K562 (cell line): ENCODE measurements around the gene PODXL2. TPM values are rescaled to one million over a fixed set of nuclear protein-coding genes. Genes with fewer than 3 reads are reported as not detected.

Source experiments
- DEAF1 ChIP-seq: fragments of 450-650 bp; formaldehyde crosslinking; IDR thresholded peaks from 2 replicates; pipeline ENCODE4 v1.4.0; 2020; ENCODE audit warnings: mild to moderate bottlenecking, moderate library complexity
- DLX4 ChIP-seq: fragments of 250-450 bp; sonication (Bioruptor Pico); IDR thresholded peaks from 2 replicates; pipeline ENCODE4 v1.6.1; 2021; ENCODE audit warnings: mild to moderate bottlenecking
- KDM5B ChIP-seq: fragments of 200-600 bp; sonication (generic); IDR thresholded peaks from 2 replicates; pipeline ENCODE4 v1.6.1; 2012; ENCODE audit warnings: low read depth, mild to moderate bottlenecking, moderate library complexity, low read length, control low read depth, inconsistent platforms; ENCODE audit not compliant: insufficient replicate concordance
- MAFG ChIP-seq: fragments of 450-650 bp; conservative IDR thresholded peaks from 2 replicates; pipeline ENCODE4 v1.6.1; 2016; ENCODE audit warnings: missing genetic modification characterization, missing compliant biosample characterization
- MEIS2 ChIP-seq: fragments of 450-650 bp; IDR thresholded peaks from 2 replicates; pipeline ENCODE4 v1.6.1; 2014; ENCODE audit warnings: mild to moderate bottlenecking; ENCODE audit not compliant: partially characterized antibody
- POLR2G ChIP-seq: fragments of 200-400 bp; formaldehyde crosslinking; IDR thresholded peaks from 2 replicates; pipeline ENCODE4 v1.6.1; 2017; ENCODE audit warnings: low read depth, mild to moderate bottlenecking, antibody characterized with exemption, low read length, moderate library complexity
- TCFL5 ChIP-seq: fragments of 250-450 bp; sonication (Bioruptor Pico); conservative IDR thresholded peaks from 2 replicates; pipeline ENCODE4 v1.6.1; 2021; ENCODE audit warnings: mild to moderate bottlenecking, moderate library complexity, matching md5 sums
- TOE1 ChIP-seq, 2 experiments: fragments of 450-650 bp in 1 of 2; sonication (generic) in 1 of 2; formaldehyde crosslinking in 1 of 2; IDR thresholded peaks; 2 replicates each; pipeline versions ENCODE4 v1.7.1 to v1.8.0; 2016 to 2022; ENCODE audit warnings: borderline replicate concordance in 2 of 2, mild to moderate bottlenecking in 2 of 2, antibody characterized with exemption in 1 of 2, inconsistent platforms in 1 of 2, low read depth in 1 of 2, missing genetic modification reagents in 1 of 2, moderate library complexity in 1 of 2
- WHSC1 ChIP-seq: IDR thresholded peaks from one replicate; pipeline ENCODE4 v1.6.1; 2012; ENCODE audit warnings: low read length, control low read depth, inconsistent platforms
- ZBTB17 ChIP-seq: fragments of 450-650 bp; formaldehyde crosslinking; IDR thresholded peaks from 2 replicates; pipeline ENCODE4 v1.4.0; 2020; ENCODE audit warnings: mild to moderate bottlenecking
- ZEB2 ChIP-seq: fragments of 450-650 bp; IDR thresholded peaks from 2 replicates; pipeline ENCODE4 v1.6.1; 2016
- ZNF140 ChIP-seq: fragments of 250-450 bp; sonication (Bioruptor Pico); IDR thresholded peaks from 2 replicates; pipeline ENCODE4 v1.8.0; 2021; ENCODE audit warnings: moderate library complexity, mild to moderate bottlenecking, inconsistent platforms
- ZNF3 ChIP-seq: fragments of 250-450 bp; sonication (Bioruptor Pico); IDR thresholded peaks from 2 replicates; pipeline ENCODE4 v1.5.0; 2021; ENCODE audit warnings: mild to moderate bottlenecking, moderate library complexity
- ZNF584 ChIP-seq: fragments of 200-800 bp; sonication (Bioruptor generic); IDR thresholded peaks from 2 replicates; pipeline ENCODE4 v1.6.1; 2016; ENCODE audit warnings: low read depth, mild to moderate bottlenecking, missing genetic modification characterization, missing compliant biosample characterization
- polyA plus RNA-seq, 8 experiments: library from polyadenylated mRNA; depleted of rRNA in 4 of 8; stranded (reverse) in 5 of 8; unstranded in 3 of 8; fragments of >200 nt; fragmentation: Nextera tagmentation in 2 of 8; fragmentation: Illumina TruSeq in 1 of 8; extraction: Ambion mirVana in 2 of 8; extraction: Trizol in 1 of 8; gene quantifications; 2 replicates each; pipeline versions ENCODE4 v1.2.1 to v1.2.3, GENCODE V29; 2011 to 2014; ENCODE audit warnings: inconsistent platforms in 1 of 8, missing spikeins in 1 of 8
- total RNA-seq, 7 experiments: library from RNA; depleted of rRNA in 6 of 7; stranded (reverse); fragments of >200 nt in 6 of 7; fragmentation: Illumina TruSeq in 2 of 7; extraction: Trizol in 2 of 7; gene quantifications; 2 replicates each; pipeline versions ENCODE4 v1.2.1 to v1.2.3, GENCODE V29; 2011 to 2021; ENCODE audit warnings: low replicate concordance in 1 of 7
- TF ChIP-seq, protein P1 (sequence below): fragments of 150-350 bp; IDR thresholded peaks from 2 replicates; pipeline ENCODE4 v1.6.1; 2014; ENCODE audit warnings: low read depth, mild to moderate bottlenecking, low read length, borderline replicate concordance
- TF ChIP-seq, protein P2 (sequence below), 3 experiments: fragments of 200-800 bp in 1 of 3; fragments of 250-450 bp in 1 of 3; fragments of 450-650 bp in 1 of 3; sonication (Bioruptor Pico) in 1 of 3; sonication (Bioruptor generic) in 1 of 3; formaldehyde crosslinking in 1 of 3; IDR thresholded peaks; 2 replicates each; pipeline versions ENCODE4 v1.6.1 to v1.8.0; 2016 to 2022; ENCODE audit warnings: mild to moderate bottlenecking in 2 of 3, missing genetic modification characterization in 2 of 3, missing compliant biosample characterization in 1 of 3, moderate library complexity in 1 of 3

Gene PODXL2
- total and polyA plus RNA-seq, 9 of the 15 experiments (the other 6 are each of a cell fraction or from before 2014, with no cell fraction given), result 0.03 to 52.5 (median 21.9) TPM

DNA sequence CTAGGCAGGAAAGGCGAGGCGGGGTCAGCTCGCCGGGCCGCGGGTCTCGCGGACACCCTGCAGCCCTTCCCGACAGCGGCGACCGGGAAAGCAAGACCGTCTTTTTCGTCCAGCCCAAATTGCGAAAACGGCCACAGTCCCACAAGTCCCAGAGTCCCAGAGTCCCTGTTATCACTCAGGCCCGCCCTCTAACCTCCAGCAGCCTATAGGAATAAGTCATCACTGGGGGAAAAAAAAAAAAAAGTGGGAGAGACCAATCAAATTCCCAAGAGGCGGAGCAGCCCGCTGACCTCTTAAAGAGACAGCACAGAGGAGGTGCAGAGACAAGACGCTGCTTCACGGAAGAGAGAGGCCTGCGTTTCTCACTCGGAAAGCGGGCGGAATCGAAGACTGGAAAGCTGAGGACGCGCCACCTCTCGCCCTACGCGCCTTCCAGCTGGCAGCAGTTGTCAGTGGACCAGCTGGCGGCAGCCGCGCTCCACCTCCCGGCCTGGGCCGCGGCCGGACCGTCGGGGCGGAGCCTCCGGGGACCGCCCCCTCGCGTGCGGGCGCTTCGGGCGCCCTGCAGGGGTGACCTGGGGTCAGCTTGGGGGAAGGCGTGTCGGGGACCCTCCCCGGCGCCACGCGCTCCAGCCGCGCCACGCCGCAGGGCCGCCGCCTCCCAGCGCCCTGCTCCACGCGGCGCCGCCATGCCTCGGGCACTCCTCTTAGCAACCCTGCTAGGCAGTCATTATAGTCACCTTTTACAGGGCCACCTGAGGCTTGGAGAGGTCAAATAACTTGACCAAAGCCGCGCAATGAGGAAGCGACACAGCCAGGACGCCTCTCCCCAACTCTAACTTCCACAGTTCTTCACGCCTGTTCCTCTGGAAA is 38.2 kb upstream of the PODXL2 start, which contains the start of gene TPRA1 (continued):
- TF ChIP-seq TOE1 (IDR thresholded peaks at IDR 0.05; ENCODE audit: borderline replicate concordance) (peak; percentile 97), TOE1 (CRISPR knock-in tag; IDR thresholded peaks at IDR 0.05; ENCODE audit: borderline replicate concordance, low read depth) (no peak), ZEB2 (no peak), MAFG (tag) (no peak), POLR2G (peak; percentile 62; the same call in 1 of the 2 replicates), DLX4 (CRISPR knock-in tag) (no peak), DEAF1 (CRISPR knock-in tag) (no peak), ZNF140 (CRISPR knock-in tag) (no peak), ZBTB17 (no peak), MEIS2 (no peak), TCFL5 (no peak), KDM5B (peak; percentile 45), ZNF3 (CRISPR knock-in tag) (no peak), ZNF584 (no peak), WHSC1 (no peak)
- TF ChIP-seq, protein P1, sequence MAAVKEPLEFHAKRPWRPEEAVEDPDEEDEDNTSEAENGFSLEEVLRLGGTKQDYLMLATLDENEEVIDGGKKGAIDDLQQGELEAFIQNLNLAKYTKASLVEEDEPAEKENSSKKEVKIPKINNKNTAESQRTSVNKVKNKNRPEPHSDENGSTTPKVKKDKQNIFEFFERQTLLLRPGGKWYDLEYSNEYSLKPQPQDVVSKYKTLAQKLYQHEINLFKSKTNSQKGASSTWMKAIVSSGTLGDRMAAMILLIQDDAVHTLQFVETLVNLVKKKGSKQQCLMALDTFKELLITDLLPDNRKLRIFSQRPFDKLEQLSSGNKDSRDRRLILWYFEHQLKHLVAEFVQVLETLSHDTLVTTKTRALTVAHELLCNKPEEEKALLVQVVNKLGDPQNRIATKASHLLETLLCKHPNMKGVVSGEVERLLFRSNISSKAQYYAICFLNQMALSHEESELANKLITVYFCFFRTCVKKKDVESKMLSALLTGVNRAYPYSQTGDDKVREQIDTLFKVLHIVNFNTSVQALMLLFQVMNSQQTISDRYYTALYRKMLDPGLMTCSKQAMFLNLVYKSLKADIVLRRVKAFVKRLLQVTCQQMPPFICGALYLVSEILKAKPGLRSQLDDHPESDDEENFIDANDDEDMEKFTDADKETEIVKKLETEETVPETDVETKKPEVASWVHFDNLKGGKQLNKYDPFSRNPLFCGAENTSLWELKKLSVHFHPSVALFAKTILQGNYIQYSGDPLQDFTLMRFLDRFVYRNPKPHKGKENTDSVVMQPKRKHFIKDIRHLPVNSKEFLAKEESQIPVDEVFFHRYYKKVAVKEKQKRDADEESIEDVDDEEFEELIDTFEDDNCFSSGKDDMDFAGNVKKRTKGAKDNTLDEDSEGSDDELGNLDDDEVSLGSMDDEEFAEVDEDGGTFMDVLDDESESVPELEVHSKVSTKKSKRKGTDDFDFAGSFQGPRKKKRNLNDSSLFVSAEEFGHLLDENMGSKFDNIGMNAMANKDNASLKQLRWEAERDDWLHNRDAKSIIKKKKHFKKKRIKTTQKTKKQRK, result no peak
- TF ChIP-seq, protein P2, sequence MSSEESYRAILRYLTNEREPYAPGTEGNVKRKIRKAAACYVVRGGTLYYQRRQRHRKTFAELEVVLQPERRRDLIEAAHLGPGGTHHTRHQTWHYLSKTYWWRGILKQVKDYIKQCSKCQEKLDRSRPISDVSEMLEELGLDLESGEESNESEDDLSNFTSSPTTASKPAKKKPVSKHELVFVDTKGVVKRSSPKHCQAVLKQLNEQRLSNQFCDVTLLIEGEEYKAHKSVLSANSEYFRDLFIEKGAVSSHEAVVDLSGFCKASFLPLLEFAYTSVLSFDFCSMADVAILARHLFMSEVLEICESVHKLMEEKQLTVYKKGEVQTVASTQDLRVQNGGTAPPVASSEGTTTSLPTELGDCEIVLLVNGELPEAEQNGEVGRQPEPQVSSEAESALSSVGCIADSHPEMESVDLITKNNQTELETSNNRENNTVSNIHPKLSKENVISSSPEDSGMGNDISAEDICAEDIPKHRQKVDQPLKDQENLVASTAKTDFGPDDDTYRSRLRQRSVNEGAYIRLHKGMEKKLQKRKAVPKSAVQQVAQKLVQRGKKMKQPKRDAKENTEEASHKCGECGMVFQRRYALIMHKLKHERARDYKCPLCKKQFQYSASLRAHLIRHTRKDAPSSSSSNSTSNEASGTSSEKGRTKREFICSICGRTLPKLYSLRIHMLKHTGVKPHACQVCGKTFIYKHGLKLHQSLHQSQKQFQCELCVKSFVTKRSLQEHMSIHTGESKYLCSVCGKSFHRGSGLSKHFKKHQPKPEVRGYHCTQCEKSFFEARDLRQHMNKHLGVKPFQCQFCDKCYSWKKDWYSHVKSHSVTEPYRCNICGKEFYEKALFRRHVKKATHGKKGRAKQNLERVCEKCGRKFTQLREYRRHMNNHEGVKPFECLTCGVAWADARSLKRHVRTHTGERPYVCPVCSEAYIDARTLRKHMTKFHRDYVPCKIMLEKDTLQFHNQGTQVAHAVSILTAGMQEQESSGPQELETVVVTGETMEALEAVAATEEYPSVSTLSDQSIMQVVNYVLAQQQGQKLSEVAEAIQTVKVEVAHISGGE (CRISPR knock-in tag; IDR thresholded peaks at IDR 0.05), result peak in 1 of 3 experiments; percentile 16; a peak in 1 of 6 replicates
